ENCODE measurements around the gene TMEM95.

The TMEM95 gene

DNA sequence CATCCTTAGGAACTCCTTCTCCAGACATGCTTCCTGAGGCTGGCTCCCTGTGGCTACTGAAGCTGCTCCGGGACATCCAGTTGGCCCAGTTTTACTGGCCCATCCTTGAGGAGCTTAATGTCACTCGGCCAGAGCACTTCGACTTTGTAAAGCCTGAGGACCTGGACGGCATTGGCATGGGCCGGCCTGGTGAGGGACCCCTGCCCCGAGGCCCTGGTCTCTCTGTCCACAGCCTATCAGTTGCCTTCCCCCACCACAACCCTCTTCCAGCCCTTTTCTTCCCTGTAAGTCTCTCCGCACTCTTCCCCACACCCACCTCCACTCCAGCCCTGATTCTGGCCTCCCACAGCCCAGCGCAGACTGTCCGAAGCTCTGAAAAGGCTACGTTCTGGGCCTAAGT, 27.9 kb downstream of the TMEM95 start:
- DNase-seq = no peak

DNA sequence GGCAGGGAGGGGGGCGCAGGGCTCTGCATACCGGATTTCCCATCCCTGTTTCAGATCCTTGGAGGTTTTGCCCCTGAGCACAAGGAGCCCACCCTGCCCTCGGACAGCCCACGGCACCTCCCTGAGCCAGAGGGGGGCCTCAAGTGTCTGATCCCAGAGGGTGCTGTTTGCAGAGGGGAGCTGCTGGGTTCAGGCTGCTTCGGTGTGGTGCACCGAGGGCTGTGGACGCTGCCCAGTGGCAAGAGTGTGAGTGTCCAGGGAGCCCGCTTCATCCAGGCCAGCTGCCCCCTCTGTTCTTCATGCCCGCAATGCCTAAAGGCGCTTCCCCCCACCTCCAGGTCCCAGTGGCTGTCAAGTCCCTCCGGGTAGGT, 28.4 kb downstream of the TMEM95 start:
- DNase-seq = no peak

DNA sequence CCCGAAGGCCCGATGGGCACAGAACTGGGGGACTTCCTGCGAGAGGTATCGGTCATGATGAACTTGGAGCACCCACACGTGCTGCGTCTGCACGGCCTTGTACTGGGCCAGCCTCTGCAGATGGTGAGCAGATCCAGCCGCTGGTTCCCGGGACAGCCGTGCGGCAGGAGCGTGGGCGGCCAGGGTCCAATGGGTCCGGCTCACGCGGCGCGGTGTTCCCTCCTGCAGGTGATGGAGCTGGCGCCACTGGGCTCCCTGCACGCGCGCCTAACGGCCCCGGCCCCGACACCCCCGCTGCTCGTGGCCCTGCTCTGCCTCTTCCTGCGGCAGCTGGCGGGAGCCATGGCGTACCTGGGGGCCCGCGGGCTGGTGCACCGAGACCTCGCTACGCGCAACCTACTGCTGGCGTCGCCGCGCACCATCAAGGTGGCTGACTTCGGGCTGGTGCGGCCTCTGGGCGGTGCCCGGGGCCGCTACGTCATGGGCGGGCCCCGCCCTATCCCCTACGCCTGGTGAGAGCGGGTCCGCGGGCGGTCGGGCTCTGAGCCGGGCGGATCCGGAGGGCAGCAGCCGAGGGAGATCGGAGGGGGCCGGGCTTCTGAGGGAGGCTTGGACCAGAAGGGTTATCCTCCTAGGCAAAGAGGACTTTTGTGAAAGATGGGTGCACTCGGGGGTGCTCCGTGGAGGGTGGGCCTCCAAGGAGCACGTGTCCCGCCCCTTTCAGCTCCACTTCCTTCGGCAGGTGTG, 29.0 kb downstream of the TMEM95 start:
- DNase-seq = peak; percentile 26

DNA sequence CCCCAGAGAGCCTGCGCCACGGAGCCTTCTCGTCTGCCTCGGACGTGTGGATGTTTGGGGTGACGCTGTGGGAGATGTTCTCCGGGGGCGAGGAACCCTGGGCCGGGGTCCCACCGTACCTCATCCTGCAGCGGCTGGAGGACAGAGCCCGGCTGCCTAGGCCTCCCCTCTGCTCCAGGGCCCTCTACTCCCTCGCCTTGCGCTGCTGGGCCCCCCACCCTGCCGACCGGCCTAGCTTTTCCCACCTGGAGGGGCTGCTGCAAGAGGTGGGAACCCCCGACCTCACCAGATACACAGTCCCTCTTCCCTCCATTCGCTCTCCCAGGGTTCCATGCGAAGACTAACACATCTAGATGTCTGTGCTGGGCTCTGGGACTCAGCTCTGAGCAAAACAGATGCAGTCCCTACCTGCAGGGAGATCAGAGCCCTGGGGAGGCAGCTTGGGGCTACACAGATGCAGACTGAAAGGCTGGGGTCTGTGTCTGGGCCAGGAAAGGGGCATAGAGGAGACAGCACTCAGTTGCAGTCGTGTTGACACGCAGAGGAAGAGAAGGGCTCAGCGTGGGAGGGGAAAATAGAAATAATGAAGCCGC, 29.6 kb downstream of the TMEM95 start:
- DNase-seq = no peak

DNA sequence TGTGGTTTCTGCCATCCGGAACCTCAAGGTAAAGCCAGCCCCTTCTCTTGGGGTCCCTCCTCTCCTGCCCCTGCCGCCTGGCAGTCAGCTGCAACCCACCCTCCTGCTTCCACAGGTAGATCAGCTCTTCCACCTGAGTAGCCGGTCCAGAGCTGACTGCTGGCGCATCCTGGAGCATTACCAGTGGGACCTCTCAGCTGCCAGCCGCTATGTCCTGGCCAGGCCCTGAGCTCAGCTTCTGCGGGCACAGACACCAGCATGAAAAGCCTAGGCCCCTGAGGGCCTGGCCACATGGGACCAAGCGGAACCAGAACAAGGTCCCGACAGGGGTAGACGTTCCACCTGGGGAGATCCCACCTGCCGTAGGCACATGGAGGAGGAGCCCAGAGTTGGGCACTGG, 33.9 kb downstream of the TMEM95 start:
- no peak for DNase-seq

DNA sequence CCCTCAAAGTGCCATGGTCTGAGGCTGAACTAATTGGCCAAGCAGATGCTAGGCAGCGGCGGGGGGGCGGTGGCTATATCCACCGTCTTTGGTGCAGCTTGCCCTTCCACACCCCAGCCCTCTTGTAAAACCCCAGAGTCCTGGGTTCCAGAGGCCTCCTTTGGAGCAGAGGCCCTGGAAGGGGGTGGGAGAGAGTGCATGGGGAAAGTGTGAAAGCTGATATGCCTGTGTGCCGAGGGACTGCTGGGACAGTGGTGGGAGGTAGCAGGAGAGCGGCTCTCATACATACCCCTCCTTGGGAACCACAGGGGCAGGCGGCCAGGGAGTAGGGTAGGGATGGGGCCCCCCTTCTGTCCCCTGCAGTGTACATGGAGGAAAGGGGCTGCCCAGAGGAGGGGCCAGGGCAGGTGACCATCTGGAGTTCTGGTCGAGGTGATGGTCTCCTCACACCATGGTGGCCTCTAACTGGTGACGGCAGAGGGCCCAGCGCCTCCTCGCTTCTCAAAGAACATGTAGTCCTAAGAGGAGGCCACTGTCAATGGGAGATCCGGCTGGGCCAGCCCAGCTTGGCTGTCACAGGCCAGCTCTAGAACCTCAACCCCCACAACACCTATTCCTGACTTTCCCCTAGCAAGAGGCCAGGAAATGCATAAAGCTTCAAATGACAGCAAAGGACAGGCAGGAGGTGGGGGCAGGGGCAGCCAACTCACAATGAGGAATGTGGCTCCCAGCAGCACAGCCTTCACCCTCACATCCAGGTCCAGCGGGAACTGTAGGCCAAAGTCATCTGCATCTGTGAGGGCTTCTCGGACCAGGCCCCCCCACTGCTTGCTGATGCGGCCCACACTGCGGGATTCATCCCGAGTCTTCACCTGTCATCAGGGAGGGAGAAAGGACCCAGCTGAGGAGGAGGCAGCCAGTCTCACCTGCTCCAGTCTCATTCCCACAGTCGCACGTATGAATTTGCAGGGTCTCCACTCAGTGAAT, 35.3 kb downstream of the TMEM95 start:
- DNase-seq = no peak

DNA sequence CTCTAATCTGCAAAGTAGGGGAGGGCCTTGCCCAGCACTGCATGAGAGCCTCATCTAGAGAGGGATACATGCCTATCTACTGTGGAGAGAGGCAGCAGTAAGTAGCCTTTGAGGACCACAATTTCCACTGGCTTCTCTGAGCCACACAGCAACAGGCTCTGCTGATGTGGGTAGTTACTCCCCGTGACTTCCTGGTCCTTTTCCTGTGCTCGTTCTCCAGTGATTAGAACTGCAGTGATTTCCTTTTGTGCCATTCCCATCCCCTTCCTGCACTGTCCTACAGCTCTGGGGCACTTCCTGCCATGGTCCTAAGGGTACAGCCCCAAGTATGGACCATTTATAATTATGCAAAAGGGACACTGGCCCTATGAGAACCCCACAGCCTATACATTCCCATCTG, 36.4 kb downstream of the TMEM95 start:
- no peak for DNase-seq

DNA sequence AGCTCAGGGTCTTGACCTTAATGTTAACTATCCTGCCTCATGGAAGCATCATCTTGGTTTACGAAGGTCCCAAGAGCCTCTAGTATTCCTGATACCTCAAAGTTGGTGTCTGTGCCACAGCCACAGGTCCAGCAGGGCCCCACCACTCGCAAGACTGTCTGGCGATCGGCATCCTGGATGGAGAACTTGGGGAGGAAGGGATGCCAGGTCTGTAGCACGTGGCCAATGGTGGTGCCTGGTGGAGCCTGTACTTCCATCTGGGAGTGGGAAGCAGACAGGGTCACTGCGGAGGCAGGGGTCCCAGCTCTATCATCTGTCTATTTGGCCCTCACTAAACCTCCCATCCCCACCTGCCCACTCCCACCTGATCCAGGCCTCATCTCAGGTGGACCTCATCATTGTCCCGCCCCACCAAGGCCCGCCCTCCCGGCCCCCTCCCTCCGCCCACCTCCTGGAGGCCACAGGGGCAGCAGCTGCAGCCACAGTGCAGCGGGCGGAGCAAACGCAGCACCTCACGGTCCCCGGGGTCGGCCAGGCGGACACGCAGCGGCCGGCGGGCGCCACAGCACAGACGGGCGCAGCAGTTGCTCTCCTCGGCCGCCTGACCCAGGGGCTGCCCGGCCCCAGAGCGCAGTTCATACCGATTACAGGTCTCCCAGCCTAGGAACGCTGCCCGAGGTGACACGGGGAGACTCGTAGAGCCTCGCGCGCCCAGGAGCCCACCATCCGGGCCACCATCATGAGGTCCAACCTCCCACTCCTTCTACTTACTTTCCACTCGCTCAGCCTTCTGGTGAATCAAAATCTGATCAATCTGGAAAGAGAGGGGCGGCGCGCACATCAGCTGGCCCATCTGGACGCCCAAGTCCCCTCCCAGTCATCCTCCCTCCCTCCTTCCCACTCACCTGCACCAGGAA, 38.0 kb downstream of the TMEM95 start:
- DNase-seq = no peak

DNA sequence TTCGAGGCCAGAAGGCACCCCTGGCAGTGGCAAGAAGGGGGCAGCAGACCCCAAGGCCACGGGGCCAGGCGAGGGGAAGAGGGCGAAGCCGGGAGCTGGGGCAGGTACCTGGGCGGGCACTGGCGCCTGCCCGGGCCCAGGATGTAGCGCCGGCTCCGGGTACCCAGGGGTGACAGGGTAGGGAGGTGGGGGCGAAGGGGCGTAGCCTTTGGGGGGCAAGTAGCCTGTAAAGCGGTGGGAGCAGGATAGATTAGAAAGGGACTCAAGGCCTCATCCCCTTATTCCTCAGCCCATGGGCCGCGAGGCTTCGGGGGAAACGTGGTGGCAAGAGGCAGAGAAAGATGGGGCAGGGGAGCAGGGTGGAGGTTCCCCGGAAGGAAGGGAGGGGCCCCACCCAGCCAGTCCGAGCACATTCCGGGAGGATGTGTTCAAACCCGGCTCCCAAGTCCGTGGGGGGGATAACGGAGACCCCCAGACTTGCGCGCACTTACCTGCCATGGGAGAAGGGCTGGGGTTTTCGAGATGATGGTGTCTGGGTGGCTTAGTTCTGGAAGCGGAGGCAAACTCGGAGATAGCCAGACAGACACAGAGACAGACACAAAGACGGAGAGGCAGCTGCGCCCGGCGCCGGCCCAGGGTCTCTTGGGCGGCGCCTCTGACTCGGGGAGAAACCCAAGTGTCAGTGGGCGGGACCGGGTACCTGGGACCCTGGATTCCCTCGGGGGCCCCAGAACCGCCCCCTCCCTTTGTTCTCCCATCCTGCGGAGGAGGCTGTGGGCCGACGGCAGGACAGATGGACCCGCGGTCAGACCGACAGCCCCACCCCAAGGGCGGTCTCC, 38.9 kb downstream of the TMEM95 start:
- DNase-seq = peak; percentile 10

DNA sequence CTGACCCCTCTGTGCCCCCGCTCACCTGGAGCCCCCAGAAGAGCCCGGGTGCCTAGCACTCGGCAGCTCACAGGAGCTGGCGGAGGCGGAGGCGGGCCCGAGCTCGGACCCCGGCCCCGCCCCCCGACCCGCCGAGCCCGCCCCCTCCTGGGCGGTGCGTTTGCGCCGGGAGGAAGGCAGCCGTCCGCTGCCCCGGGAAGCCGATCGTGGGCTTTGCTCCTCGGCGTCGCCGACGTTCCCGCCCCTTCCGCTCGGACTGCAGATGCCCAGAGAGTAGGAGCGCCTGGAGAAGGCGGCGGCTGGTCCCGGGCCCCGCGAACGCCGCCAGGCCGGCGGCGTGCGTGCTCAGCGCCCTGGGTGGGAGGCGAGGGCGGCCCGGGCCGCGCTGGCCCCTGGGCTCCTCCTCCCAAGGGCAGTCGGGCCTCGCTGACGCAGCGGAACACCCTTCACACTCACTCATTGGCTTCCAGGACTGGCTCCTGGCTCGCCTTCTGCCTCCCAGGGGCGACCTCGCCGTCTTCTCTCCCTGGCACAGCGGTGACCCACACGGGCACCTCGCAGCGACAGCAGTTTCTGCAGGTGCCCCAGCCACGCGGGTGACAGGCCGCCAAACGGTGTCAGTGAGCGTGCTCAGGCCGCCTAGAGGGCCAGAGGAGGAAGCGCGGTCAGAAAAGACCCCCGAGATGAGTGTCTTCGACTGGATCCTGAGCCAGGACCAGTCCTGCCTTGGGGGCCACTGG, 39.7 kb downstream of the TMEM95 start, which contains the start of gene PLSCR3:
Gene PLSCR3, minus strand, starts transcription at position 74 of the 740 bp plus-strand sequence. CDS start 415 bp downstream, outside the sequence.
- DNase-seq = peak; percentile 81

DNA sequence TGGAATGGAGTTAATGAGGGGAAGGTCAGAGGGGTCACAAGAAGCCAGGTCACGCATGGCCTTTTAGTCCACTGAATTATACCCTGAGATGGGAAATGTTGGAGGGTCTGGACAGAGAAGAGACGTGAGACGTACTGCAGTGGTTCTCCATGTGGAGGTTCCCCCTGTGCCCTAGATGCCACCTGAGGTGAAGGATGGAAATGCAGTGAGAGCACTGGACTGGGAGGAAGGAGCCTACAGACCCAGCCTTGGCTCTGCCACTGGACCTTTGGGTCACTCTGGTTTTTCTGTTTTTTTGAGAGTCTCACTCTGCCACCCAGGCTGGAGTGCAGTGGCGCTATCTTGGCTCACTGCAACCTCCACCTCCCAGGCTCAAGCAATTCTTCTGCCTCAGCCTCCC, 41.2 kb downstream of the TMEM95 start:
- no peak for DNase-seq

DNA sequence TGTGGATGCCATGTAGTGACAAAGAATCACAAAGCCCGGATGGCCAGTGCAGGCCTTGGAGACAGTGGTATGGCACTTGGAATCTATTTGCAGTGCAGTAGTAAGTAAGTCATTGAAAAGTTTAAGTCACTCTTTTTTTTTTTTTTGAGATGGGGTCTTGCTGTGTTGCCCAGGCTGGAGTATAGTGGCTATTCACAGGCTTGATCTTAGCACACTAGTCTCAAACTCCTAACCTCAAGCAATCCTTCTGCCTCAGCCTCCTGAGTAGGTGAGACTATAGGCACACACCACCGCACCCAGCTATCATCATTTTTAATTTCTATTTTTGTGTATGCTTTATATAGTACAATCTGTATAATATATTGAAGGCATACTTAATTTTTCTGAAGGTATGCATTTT, 43.7 kb downstream of the TMEM95 start:
- DNase-seq = no peak

DNA sequence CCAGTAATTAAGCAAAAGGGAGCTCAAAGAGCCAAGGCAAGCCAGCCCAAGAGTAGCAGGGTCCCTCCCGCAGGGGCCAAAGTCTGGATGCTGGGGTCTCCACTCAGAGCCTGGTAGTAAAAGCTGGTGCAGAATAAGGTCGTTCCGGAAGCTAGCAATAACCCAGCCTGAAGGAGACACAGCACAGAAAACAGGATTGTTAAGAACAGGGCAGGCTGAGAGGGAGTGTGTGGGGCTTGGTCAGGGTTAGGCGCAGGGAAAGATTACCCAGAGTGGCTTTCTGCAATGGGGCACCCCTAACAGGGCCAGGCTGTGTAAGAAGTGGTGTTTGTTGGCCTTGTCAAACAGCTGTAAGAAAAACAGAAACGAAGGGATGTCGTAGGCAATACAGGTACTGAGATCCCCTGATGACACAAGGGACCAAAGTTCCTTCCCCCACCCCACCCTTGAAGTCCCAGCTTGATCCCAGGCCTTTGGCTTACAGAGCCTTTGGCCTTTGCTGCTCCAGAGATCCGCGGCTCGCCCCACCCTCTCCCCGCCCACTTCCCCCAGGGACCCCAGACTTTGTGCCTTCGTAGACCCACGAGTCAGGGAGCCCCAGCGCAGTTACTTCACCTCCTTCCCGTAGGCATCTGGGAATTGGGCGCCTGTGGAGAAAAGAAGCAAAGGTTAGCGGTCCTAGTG, 48.2 kb downstream of the TMEM95 start:
- DNase-seq = no peak

DNA sequence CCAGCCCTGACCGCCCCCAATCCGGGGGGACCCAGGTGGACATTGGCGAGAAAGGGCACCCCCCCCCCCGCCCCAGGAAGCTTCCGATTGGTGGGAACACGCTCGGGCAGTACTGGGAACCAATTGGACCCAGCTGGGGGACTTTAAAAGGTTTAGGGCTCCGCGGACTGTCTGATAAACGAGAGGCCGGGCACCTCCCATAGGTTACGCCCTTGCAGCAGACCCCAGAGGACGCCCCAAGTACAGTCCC, 48.7 kb downstream of the TMEM95 start:
- DNase-seq = no peak

DNA sequence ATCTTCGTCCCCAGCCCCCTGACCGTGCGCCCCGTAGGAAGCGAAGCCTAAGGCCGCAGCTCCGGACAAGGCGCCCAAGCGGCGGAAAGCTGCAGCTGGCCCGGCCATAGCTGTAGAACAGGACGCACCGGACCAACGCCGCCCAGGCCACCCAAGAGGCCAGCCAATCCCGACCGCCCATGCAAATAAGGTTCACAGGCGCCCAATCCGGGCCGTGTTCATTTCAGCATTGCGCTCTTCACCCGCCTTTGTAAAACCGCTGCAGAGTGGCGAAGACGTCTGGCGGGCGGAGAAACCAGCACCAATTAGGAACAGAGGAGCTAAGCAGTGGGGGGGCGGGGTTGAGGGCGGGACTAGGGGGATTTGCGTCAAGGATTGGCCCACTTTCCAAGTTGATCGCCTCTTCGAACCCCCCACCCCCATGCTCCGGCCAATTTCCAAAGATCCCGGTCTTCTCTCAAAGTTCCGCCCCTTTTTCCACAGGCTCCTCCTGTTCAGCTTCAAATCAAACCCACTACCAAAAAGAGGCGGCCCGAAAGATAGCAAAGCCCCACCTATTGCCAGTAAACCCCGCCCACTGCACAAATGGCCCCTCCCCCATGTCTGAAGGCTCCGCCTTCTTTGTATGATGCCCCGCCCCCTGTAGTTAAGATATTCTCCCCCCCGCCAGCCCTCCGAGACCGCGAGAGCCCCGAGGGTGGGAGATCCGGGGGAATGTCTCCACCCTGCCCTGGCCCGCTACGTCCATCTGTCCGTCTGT, 49.2 kb downstream of the TMEM95 start, which contains the start of gene TMEM256:
Gene TMEM256, minus strand, starts transcription at position 121 of the 760 bp plus-strand sequence. Its CDS starts 13 bp downstream, at position 108.
- DNase-seq = peak; percentile 100

DNA sequence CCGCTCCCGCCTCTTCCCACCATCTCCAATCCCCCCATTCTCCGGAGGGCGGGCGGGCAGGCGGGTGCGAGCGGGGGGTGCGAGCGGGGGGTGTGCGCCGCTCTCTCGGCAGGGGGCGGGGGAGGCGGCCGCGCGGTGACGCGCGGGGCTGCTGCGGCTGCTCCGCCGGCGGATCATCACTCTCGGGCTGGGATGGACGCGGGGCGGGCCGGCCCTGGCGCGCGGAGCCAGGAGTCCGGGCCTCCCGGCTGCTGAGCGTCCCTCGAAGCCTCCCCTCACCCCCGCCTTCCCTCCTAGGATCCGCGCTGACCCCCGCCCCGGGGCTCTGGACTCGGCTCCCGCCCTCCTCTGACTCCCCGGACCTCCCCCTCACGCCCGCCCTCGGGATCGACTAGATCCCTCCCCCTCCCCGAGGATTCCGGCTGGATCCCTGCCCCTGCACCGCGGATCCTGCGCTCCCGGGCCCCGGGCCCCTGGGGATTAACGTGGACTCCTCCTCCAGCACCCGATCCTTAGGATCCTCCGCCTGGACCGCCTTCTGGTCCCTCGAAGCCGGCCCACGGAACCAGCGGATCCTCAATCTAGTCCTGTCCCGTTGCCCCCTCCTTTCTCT, 49.9 kb downstream of the TMEM95 start:
- no peak for DNase-seq

DNA sequence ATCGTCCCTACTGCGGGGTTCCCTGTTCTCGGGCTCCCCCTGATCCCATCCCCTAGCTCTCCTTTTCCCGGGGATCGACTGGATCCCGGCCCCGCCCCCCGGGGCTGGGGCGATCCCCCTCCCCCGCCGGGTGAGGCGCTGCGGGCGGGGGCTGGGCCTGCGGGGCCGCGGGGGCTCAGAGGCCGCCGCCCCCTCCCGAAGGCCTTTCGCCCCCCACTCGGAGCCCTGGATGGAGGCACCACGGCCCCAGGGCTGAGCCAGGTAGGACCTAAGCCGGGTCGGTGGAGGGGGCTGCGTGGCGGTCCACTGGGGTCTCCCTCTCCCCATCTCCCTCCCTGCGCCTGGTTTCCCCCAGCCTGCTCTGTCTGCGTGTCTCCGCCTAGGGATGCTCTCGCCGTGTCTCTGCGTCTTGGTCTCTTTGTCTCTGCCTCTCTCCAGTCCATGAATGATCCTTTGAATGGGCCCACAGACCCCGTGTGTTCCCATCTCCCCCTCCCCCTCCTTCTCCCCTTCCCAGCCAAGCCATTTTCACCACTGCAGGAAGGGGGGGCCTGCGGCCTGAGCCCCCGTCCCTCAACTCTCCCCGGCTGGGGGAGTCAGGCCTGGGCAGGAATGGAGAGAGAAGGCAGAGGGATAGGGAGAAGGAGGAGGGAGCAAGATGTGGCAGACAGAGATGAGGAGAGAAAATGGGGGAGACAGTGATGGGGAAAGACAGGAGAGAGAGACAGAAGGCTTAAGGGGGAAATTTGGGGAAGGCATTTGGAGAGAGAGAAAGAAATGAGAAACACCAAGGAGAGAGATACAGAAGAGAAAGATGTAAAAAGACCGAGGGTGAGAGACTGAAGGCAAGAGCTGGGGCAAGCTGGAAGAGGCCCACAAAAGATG, 50.6 kb downstream of the TMEM95 start:
- DNase-seq = no peak

DNA sequence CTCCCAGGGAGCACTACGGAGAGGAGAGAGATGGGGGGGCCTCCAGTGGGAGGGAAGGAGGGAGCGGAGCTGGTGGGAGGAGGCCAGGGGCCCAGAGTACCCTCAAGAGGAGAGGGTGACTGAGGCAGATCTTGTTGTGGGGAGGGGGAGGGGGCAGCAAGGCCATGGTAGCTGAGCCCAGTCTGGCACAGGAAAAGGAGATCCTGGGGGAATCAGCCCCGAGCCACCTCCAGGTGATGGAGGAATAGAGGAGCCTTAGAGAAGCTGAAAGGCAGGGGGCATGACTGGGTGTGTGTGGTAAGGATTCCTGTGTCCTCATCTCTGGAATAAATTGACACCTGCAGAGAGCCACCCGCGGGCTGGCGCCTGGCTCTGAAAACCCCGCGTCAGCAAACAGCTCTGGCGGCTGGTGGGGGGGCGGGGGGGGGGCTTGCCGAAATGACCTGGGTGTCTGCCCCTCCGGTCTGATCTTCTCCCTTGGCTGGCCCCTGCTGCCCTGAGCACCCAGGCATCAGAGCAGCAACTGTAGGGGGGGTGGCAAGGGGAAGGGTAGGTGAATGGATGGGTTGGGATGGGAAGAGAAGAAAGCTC, 51.4 kb downstream of the TMEM95 start:
- no peak for DNase-seq

Measured in fibroblast of skin of right quadriceps (primary cell).